ENCODE results near the gene CTSE.
"Not testable (repeated sequence)": the region's sequence is repeated elsewhere in the genome, so short reads cannot be mapped to it uniquely, and the experiment has no call there.

The CTSE gene

DNA sequence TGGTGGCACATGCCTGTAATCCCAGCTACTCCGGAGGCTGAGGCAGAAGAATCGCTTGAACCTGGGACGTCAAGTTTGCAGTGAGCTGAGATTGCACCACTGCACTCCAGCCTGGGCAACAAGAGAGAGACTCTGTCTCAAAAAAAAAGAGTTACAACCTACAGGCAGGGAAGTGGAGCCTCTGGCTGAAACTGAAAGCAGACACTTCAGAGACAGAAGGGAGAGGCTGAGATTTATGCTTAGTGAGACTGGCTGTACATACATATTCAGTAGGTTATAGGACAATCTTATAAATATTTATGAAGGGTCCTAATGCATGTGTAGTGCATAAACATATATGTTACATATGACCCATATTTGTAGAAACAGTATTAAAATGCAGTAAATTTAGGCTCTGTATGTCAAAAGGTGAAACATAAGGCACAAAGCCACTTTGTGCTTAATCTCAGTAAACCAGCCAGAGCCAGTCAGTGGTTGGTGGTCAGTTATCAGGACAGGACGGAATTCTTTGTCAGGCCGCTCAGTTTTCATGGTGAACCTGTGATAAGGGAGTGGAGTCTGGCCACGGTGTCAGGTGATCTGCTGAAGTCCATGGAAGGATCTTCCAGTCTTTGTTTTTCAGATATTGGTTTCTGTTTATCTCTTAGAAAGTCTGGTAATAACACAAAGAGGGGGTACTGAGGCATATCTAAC lies 42.9 kb upstream of the CTSE start:
- ATAC-seq (ENCODE audit: low read depth) (no peak), DNase-seq (ENCODE audit: low spot score) (no peak)
- H3K27ac ChIP-seq (ENCODE audit: poor library complexity, severe bottlenecking) = no peak overlapping the region
- no peaks in the 10 kb centered on the region for H3K36me3 ChIP-seq (ENCODE audit: low read depth)
- H3K4me3 ChIP-seq (ENCODE audit: severe bottlenecking) = no peak overlapping the region
- H3K4me1 ChIP-seq (ENCODE audit: insufficient read depth, poor library complexity, severe bottlenecking) = no peaks in the 10 kb centered on the region
- no peaks in the 10 kb centered on the region for H3K27me3 ChIP-seq (ENCODE audit: insufficient read depth, poor library complexity, severe bottlenecking)
- no peaks in the 10 kb centered on the region for H3K9me3 ChIP-seq (ENCODE audit: severe bottlenecking)
- TF ChIP-seq, protein P1, sequence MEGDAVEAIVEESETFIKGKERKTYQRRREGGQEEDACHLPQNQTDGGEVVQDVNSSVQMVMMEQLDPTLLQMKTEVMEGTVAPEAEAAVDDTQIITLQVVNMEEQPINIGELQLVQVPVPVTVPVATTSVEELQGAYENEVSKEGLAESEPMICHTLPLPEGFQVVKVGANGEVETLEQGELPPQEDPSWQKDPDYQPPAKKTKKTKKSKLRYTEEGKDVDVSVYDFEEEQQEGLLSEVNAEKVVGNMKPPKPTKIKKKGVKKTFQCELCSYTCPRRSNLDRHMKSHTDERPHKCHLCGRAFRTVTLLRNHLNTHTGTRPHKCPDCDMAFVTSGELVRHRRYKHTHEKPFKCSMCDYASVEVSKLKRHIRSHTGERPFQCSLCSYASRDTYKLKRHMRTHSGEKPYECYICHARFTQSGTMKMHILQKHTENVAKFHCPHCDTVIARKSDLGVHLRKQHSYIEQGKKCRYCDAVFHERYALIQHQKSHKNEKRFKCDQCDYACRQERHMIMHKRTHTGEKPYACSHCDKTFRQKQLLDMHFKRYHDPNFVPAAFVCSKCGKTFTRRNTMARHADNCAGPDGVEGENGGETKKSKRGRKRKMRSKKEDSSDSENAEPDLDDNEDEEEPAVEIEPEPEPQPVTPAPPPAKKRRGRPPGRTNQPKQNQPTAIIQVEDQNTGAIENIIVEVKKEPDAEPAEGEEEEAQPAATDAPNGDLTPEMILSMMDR (IDR thresholded peaks at IDR 0.05; ENCODE audit: poor library complexity, severe bottlenecking) = no peak

DNA sequence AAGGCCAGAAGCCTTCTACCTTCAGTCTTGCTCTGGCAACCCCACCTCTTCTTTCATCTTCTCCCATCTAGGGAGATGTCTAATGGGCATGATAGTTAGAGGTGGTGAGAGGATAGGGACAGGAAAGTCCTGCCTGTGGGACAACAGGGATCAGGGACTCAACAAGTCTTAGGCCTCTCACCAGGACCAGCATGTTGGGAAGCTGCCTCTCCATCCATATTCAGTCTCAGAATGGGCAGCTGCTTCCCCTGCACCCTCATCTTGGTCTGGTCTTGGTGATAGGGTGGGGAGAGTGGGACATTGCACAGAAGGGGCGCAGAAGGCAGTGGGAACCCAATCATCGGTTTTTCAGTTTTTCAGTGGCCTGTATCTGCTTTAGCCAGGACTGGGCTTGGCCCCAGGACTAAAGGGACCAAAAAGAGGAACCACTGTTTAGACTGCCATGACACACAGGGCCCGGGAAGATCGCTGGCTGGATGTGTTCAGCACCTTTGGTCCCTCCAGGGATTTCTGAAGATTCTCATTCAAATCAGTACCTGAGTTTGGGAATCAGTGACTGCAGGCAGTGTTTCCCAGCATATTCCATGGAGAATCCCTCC lies 42.0 kb upstream of the CTSE start:
- Histone ChIP-seq H3K27ac (ENCODE audit: poor library complexity, severe bottlenecking) (no peak overlapping the region), H3K27me3 (ENCODE audit: insufficient read depth, poor library complexity, severe bottlenecking) (no peaks in the 10 kb centered on the region), H3K9me3 (ENCODE audit: severe bottlenecking) (no peaks in the 10 kb centered on the region), H3K4me1 (ENCODE audit: insufficient read depth, poor library complexity, severe bottlenecking) (no peaks in the 10 kb centered on the region), H3K36me3 (ENCODE audit: low read depth) (no peaks in the 10 kb centered on the region), H3K4me3 (ENCODE audit: severe bottlenecking) (no peak overlapping the region)
- ATAC-seq (ENCODE audit: low read depth) (no peak), DNase-seq (ENCODE audit: low spot score) (no peak)
- TF ChIP-seq, protein P1 (IDR thresholded peaks at IDR 0.05; ENCODE audit: poor library complexity, severe bottlenecking) = no peak

DNA sequence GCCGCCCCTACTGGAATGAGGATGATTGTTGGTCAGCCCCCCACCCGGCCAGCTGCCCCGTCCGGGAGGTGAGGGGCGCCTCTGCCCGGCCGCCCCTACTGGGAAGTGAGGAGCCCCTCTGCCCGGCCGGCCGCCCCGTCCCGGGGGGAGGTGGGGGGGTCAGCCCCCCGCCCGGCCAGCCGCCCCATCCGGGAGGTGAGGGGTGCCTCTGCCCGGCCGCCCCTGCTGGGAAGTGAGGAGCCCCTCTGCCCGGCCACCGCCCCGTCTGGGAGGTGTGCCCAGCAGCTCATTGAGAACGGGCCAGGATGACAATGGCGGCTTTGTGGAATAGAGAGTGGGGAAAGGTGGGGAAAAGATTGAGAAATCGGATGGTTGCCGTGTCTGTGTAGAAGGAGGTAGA lies 40.8 kb upstream of the CTSE start:
- not testable (repeated sequence) for ATAC-seq (ENCODE audit: low read depth); H3K4me3 ChIP-seq (ENCODE audit: severe bottlenecking); DNase-seq (ENCODE audit: low spot score); H3K27me3 ChIP-seq (ENCODE audit: insufficient read depth, poor library complexity, severe bottlenecking); H3K9me3 ChIP-seq (ENCODE audit: severe bottlenecking); H3K27ac ChIP-seq (ENCODE audit: poor library complexity, severe bottlenecking); H3K36me3 ChIP-seq (ENCODE audit: low read depth); H3K4me1 ChIP-seq (ENCODE audit: insufficient read depth, poor library complexity, severe bottlenecking)

DNA sequence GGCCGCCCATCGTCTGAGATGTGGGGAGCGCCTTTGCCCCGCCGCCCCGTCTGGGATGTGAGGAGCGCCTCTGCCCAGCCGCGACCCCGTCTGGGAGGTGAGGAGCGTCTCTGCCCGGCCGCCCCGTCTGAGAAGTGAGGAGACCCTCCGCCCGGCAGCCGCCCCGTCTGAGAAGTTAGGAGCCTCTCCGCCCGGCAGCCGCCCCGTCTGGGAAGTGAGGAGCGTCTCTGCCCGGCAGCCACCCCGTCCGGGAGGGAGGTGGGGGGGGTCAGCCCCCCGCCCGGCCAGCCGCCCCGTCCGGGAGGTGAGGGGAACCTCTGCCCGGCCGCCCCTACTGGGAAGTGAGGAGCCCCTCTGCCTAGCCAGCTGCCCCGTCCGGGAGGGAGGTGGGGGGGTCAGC lies 40.3 kb upstream of the CTSE start:
- not testable (repeated sequence) for H3K4me3 ChIP-seq (ENCODE audit: severe bottlenecking); H3K36me3 ChIP-seq (ENCODE audit: low read depth); H3K9me3 ChIP-seq (ENCODE audit: severe bottlenecking); H3K27ac ChIP-seq (ENCODE audit: poor library complexity, severe bottlenecking); ATAC-seq (ENCODE audit: low read depth); H3K27me3 ChIP-seq (ENCODE audit: insufficient read depth, poor library complexity, severe bottlenecking); H3K4me1 ChIP-seq (ENCODE audit: insufficient read depth, poor library complexity, severe bottlenecking); DNase-seq (ENCODE audit: low spot score)

DNA sequence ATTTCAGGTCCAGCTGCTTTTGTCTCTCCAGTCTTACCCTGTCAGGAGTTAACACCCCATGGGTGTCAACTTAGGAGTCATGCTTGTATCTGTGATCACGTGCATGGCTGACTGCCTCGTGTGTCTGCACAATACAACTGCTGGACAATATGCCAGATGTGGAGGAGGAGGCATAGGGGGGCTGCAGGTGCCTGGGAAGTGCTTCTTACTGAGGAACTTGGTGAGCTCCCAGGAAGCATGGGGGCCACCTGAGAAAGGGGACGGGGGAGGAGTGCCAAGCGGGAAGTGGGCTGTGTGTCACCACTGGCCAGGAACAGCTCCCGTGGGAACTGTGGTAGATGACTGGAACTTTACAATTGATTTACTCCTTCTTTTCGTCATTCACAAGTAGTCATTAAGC lies 38.8 kb upstream of the CTSE start:
- no peaks in the 10 kb centered on the region for H3K27me3 ChIP-seq (ENCODE audit: insufficient read depth, poor library complexity, severe bottlenecking)
- H3K36me3 ChIP-seq (ENCODE audit: low read depth) = no peaks in the 10 kb centered on the region
- TF ChIP-seq, protein P1 (IDR thresholded peaks at IDR 0.05; ENCODE audit: poor library complexity, severe bottlenecking) = no peak
- no peak for ATAC-seq (ENCODE audit: low read depth)
- H3K27ac ChIP-seq (ENCODE audit: poor library complexity, severe bottlenecking) = no peak overlapping the region
- DNase-seq (ENCODE audit: low spot score) = no peak
- H3K4me1 ChIP-seq (ENCODE audit: insufficient read depth, poor library complexity, severe bottlenecking) = no peaks in the 10 kb centered on the region
- H3K4me3 ChIP-seq (ENCODE audit: severe bottlenecking) = no peak overlapping the region
- H3K9me3 ChIP-seq (ENCODE audit: severe bottlenecking) = no peaks in the 10 kb centered on the region

DNA sequence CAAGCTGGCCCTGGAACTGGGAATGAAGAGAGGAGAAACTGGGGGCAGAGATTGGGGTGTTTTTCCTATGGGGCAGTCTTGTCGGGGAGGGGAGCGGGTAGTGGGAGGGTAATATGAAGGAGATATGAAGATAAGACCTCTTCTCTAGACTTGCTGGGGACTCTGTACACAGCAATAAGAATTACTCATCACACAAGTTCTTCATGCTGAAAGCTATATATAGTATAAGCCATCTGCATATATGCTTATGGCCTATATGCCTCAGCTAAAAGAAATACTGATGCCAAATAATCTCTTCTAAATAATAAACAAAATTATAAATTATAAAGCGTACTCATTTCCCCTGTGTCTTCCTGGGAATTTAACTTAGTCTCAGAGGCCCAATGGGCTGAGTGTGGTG lies 37.1 kb upstream of the CTSE start:
- ATAC-seq (ENCODE audit: low read depth) (no peak), DNase-seq (ENCODE audit: low spot score) (no peak)
- no peaks in the 10 kb centered on the region for H3K4me1 ChIP-seq (ENCODE audit: insufficient read depth, poor library complexity, severe bottlenecking)
- H3K9me3 ChIP-seq (ENCODE audit: severe bottlenecking) = no peaks in the 10 kb centered on the region
- H3K27ac ChIP-seq (ENCODE audit: poor library complexity, severe bottlenecking) = no peak overlapping the region
- H3K4me3 ChIP-seq (ENCODE audit: severe bottlenecking) = no peak overlapping the region
- TF ChIP-seq, protein P1 (IDR thresholded peaks at IDR 0.05; ENCODE audit: poor library complexity, severe bottlenecking) = no peak
- H3K27me3 ChIP-seq (ENCODE audit: insufficient read depth, poor library complexity, severe bottlenecking) = no peaks in the 10 kb centered on the region
- no peaks in the 10 kb centered on the region for H3K36me3 ChIP-seq (ENCODE audit: low read depth)

Measured in RWPE2 (cell line).